Hindlimb muscle (tissue), 1 donor: ENCODE measurements around the gene RNASEH2A. TPM values are rescaled to one million over a fixed set of nuclear protein-coding genes. Genes with fewer than 3 reads are reported as not detected.
"Not testable (repeated sequence)": the region's sequence is repeated elsewhere in the genome, so short reads cannot be mapped to it uniquely, and the experiment has no call there.

Experiments used
- DNase-seq: peaks from one replicate; pipeline ENCODE4 v3.0.0-alpha.2; 2013
- polyA plus RNA-seq: library from polyadenylated mRNA; unstranded; fragments of 120-200 nt; gene quantifications from one replicate; pipeline ENCODE4 v1.2.1, GENCODE V29; 2013; ENCODE audit not compliant: insufficient read length

Gene RNASEH2A
- polyA plus RNA-seq, 1 donor = 21.9 TPM

GRCh38 chr19:12834566-12834943 lies 28.2 kb downstream of the RNASEH2A start, which contains the start of gene RTBDN:
Gene RTBDN (minus strand): TSS chr19:12834579. CDS start chr19:12829979, 4,600 bp downstream.
- no peak for DNase-seq

- DNase-seq = no peak
Observed at GRCh38 chr19:12834976-12835757, 28.8 kb downstream of the RNASEH2A start.

- no peak for DNase-seq
Observed at GRCh38 chr19:12836529-12836863, 30.1 kb downstream of the RNASEH2A start.

GRCh38 chr19:12837225-12837624 lies 30.8 kb downstream of the RNASEH2A start:
- DNase-seq = no peak

GRCh38 chr19:12838182-12838885 lies 31.9 kb downstream of the RNASEH2A start, which contains the start of gene MAST1:
Gene MAST1 (plus strand): TSS chr19:12838515. CDS start chr19:12838573, 58 bp downstream.
- DNase-seq = no peak

GRCh38 chr19:12838886-12839756 lies 32.7 kb downstream of the RNASEH2A start:
- DNase-seq = no peak

GRCh38 chr19:12840091-12841079 lies 34.0 kb downstream of the RNASEH2A start:
- no peak for DNase-seq

- no peak for DNase-seq
Observed at GRCh38 chr19:12841094-12841493, 34.7 kb downstream of the RNASEH2A start.

GRCh38 chr19:12842511-12842910 lies 36.1 kb downstream of the RNASEH2A start:
- DNase-seq = no peak

GRCh38 chr19:12843328-12843727 lies 36.9 kb downstream of the RNASEH2A start:
- no peak for DNase-seq

GRCh38 chr19:12843999-12844732 lies 37.8 kb downstream of the RNASEH2A start:
- DNase-seq = no peak

- not testable (repeated sequence) for DNase-seq
Observed at GRCh38 chr19:12846613-12847012, 40.2 kb downstream of the RNASEH2A start.

GRCh38 chr19:12847159-12848139 lies 41.1 kb downstream of the RNASEH2A start:
- peak; percentile 87 for DNase-seq

GRCh38 chr19:12856653-12857052 lies 50.3 kb downstream of the RNASEH2A start:
- DNase-seq = no peak

- DNase-seq = no peak
Observed at GRCh38 chr19:12858041-12858928, 51.9 kb downstream of the RNASEH2A start.

- no peak for DNase-seq
Observed at GRCh38 chr19:12859546-12859945, 53.2 kb downstream of the RNASEH2A start.
